ENCODE measurements around the gene SLC12A5. TPM values are rescaled to one million over a fixed set of nuclear protein-coding genes. Genes with fewer than 3 reads are reported as not detected.

The SLC12A5 gene
- total and polyA plus RNA-seq, 2 experiments from 2014 or later, result 0.55 TPM; not detected in 1

DNA sequence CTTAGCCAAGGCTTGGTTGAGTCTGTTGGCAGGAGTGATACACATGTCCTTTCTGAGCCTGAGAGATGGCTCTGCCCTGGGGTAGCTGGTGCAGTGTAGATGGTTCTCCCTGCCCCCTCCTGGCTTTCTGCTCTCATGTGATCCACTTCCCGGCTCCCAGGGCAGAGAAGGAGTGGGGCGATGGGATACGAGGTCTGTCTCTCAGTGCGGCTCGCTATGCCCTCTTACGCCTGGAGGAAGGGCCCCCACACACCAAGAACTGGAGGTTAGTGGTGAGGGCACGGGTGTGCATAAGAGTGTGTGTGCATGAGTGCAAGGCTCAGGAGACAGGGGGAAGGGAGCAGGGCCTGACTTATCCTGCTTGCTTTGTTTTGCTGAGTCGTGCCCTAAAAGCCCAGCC is 18.8 kb downstream of the SLC12A5 start:
- DNase-seq, result no peak
- no peaks in the 10 kb centered on the region for H3K4me1 ChIP-seq (ENCODE audit: insufficient read depth)
- H3K9me3 ChIP-seq (ENCODE audit: low read depth), result no peaks in the 10 kb centered on the region
- H3F3A ChIP-seq (ENCODE audit: insufficient read depth), result no peaks in the 10 kb centered on the region
- no peak overlapping the region for H3K4me3 ChIP-seq
- in situ Hi-C loops (cut with MboI), result no loop called here
- 46 to 52% methylated on average over 8 of the region's 8 CpGs for WGBS, 2 experiments (ENCODE audit: low coverage in 1 of 2, low lambda C conversion rate in 2 of 2, missing lambda C conversion rate in 2 of 2)
- no peak overlapping the region for H2AFZ ChIP-seq
- no peak overlapping the region for H3K9ac ChIP-seq
- H3K79me2 ChIP-seq (ENCODE audit: insufficient read depth), result no peaks in the 10 kb centered on the region
- H3K4me2 ChIP-seq (ENCODE audit: unreplicated experiment), result no peak overlapping the region
- no peaks in the 10 kb centered on the region for H3K36me3 ChIP-seq (ENCODE audit: low read depth)
- no peaks in the 10 kb centered on the region for H4K20me1 ChIP-seq (ENCODE audit: insufficient read depth)
- no peak overlapping the region for H3K27ac ChIP-seq
- no peaks in the 10 kb centered on the region for H3K9me2 ChIP-seq (ENCODE audit: insufficient read depth)
- H3K27me3 ChIP-seq (replicated peaks; ENCODE audit: insufficient read depth), result peaks cover 8% of the 10 kb centered on the region
- TF ChIP-seq EZH2 (IDR thresholded peaks at IDR 0.05; ENCODE audit: insufficient read depth, poor library complexity, severe bottlenecking), result no peak
- no peak for TF ChIP-seq EZH2phosphoT487 (IDR thresholded peaks at IDR 0.05; ENCODE audit: insufficient read depth, low read depth)

DNA sequence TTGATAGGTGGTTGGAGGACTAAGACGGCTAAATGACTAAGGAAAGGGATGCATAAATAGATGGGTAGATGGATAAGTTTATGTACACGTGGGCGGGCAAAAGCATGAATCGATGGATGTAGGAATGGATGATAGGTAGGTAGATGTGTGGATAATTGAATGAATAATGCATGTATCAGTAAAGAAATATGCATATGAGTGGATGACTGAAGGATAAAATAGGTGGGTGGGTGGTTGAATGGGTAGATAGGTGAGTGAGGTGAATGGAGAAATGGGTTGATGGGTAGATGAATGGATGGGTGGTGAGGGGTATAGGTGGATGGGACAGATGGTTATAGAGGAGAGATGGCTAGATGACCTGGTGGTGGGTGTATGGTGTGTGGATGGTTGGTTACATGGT is 20.2 kb downstream of the SLC12A5 start:
- no peaks in the 10 kb centered on the region for H3K79me2 ChIP-seq (ENCODE audit: insufficient read depth)
- H3K4me3 ChIP-seq, result no peak overlapping the region
- TF ChIP-seq EZH2 (IDR thresholded peaks at IDR 0.05; ENCODE audit: insufficient read depth, poor library complexity, severe bottlenecking) (no peak), EZH2phosphoT487 (IDR thresholded peaks at IDR 0.05; ENCODE audit: insufficient read depth, low read depth) (no peak)
- no peak overlapping the region for H3K27ac ChIP-seq
- H3K4me2 ChIP-seq (ENCODE audit: unreplicated experiment), result no peak overlapping the region
- in situ Hi-C loops (cut with MboI), result no loop called here
- H3K27me3 ChIP-seq (replicated peaks; ENCODE audit: insufficient read depth), result peaks cover 8% of the 10 kb centered on the region
- DNase-seq, result no peak
- H3F3A ChIP-seq (ENCODE audit: insufficient read depth), result no peaks in the 10 kb centered on the region
- H3K9me3 ChIP-seq (ENCODE audit: low read depth), result no peaks in the 10 kb centered on the region
- H3K9me2 ChIP-seq (ENCODE audit: insufficient read depth), result no peaks in the 10 kb centered on the region
- 54 to 62% methylated on average over 4 of the region's 4 CpGs for WGBS, 2 experiments (ENCODE audit: low coverage in 1 of 2, low lambda C conversion rate in 2 of 2, missing lambda C conversion rate in 2 of 2)
- H2AFZ ChIP-seq, result no peak overlapping the region
- no peak overlapping the region for H3K9ac ChIP-seq
- no peaks in the 10 kb centered on the region for H4K20me1 ChIP-seq (ENCODE audit: insufficient read depth)
- H3K36me3 ChIP-seq (ENCODE audit: low read depth), result no peaks in the 10 kb centered on the region
- H3K4me1 ChIP-seq (ENCODE audit: insufficient read depth), result no peaks in the 10 kb centered on the region

DNA sequence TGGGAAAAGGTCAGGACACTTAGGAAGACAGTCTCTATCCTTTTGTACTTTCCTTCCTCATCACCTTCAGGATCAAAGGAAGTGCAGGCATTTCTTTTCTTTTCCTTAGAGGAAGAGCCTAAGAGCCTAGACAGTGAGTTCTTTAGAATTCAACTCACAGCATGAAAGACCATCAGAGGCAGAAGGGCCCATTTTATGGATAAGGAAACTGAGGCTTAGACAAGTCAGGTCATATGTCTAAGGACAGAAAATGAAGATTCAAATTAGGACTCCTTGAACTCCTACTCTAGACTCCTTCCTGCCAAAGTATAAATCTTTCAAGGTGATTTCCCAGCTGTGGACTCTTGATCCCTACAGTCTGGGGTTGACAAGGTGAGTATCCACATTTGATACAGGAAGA is 20.8 kb downstream of the SLC12A5 start:
- no peak for DNase-seq
- H3K27ac ChIP-seq, result no peak overlapping the region
- H3K36me3 ChIP-seq (ENCODE audit: low read depth), result no peaks in the 10 kb centered on the region
- H3K9ac ChIP-seq, result no peak overlapping the region
- TF ChIP-seq EZH2phosphoT487 (IDR thresholded peaks at IDR 0.05; ENCODE audit: insufficient read depth, low read depth) (no peak), EZH2 (IDR thresholded peaks at IDR 0.05; ENCODE audit: insufficient read depth, poor library complexity, severe bottlenecking) (no peak)
- no peaks in the 10 kb centered on the region for H4K20me1 ChIP-seq (ENCODE audit: insufficient read depth)
- no peaks in the 10 kb centered on the region for H3K9me2 ChIP-seq (ENCODE audit: insufficient read depth)
- H3K4me2 ChIP-seq (ENCODE audit: unreplicated experiment), result no peak overlapping the region
- no peak overlapping the region for H2AFZ ChIP-seq
- no peaks in the 10 kb centered on the region for H3K4me1 ChIP-seq (ENCODE audit: insufficient read depth)
- no peaks in the 10 kb centered on the region for H3K79me2 ChIP-seq (ENCODE audit: insufficient read depth)
- no peak overlapping the region for H3K4me3 ChIP-seq
- H3K9me3 ChIP-seq (ENCODE audit: low read depth), result no peaks in the 10 kb centered on the region
- in situ Hi-C loops (cut with MboI), result no loop called here
- H3K27me3 ChIP-seq (replicated peaks; ENCODE audit: insufficient read depth), result peaks cover 8% of the 10 kb centered on the region
- no peaks in the 10 kb centered on the region for H3F3A ChIP-seq (ENCODE audit: insufficient read depth)

GRCh38 chr20:46050444-46050843 is 21.4 kb downstream of the SLC12A5 start:
- Histone ChIP-seq H3K9me2 (ENCODE audit: insufficient read depth) (no peaks in the 10 kb centered on the region), H3K27ac (no peak overlapping the region), H3K4me2 (ENCODE audit: unreplicated experiment) (no peak overlapping the region), H3K79me2 (ENCODE audit: insufficient read depth) (no peaks in the 10 kb centered on the region), H3F3A (ENCODE audit: insufficient read depth) (no peaks in the 10 kb centered on the region), H3K4me1 (ENCODE audit: insufficient read depth) (no peaks in the 10 kb centered on the region), H3K4me3 (no peak overlapping the region), H3K9ac (no peak overlapping the region), H3K27me3 (replicated peaks; ENCODE audit: insufficient read depth) (peaks cover 8% of the 10 kb centered on the region), H4K20me1 (ENCODE audit: insufficient read depth) (no peaks in the 10 kb centered on the region), H3K36me3 (ENCODE audit: low read depth) (no peaks in the 10 kb centered on the region), H2AFZ (no peak overlapping the region), H3K9me3 (ENCODE audit: low read depth) (no peaks in the 10 kb centered on the region)
- 49% methylated on average over 10 of the region's 10 CpGs for WGBS, 2 experiments (ENCODE audit: low coverage in 1 of 2, low lambda C conversion rate in 2 of 2, missing lambda C conversion rate in 2 of 2)
- TF ChIP-seq EZH2 (IDR thresholded peaks at IDR 0.05; ENCODE audit: insufficient read depth, poor library complexity, severe bottlenecking) (no peak), EZH2phosphoT487 (IDR thresholded peaks at IDR 0.05; ENCODE audit: insufficient read depth, low read depth) (no peak)
- DNase-seq, result no peak
- in situ Hi-C loops (cut with MboI), result no loop called here

- no peaks in the 10 kb centered on the region for H3K9me3 ChIP-seq (ENCODE audit: low read depth)
- H3K4me3 ChIP-seq, result no peak overlapping the region
- TF ChIP-seq EZH2phosphoT487 (IDR thresholded peaks at IDR 0.05; ENCODE audit: insufficient read depth, low read depth) (no peak), EZH2 (IDR thresholded peaks at IDR 0.05; ENCODE audit: insufficient read depth, poor library complexity, severe bottlenecking) (no peak)
- DNase-seq, result no peak
- H3F3A ChIP-seq (ENCODE audit: insufficient read depth), result no peaks in the 10 kb centered on the region
- H3K4me1 ChIP-seq (ENCODE audit: insufficient read depth), result no peaks in the 10 kb centered on the region
- no peak overlapping the region for H3K9ac ChIP-seq
- H4K20me1 ChIP-seq (ENCODE audit: insufficient read depth), result no peaks in the 10 kb centered on the region
- H3K36me3 ChIP-seq (ENCODE audit: low read depth), result no peaks in the 10 kb centered on the region
- H3K79me2 ChIP-seq (ENCODE audit: insufficient read depth), result no peaks in the 10 kb centered on the region
- in situ Hi-C loops (cut with MboI), result no loop called here
- no peak overlapping the region for H3K4me2 ChIP-seq (ENCODE audit: unreplicated experiment)
- no peak overlapping the region for H2AFZ ChIP-seq
- H3K27ac ChIP-seq, result no peak overlapping the region
- peaks cover 8% of the 10 kb centered on the region for H3K27me3 ChIP-seq (replicated peaks; ENCODE audit: insufficient read depth)
- no peaks in the 10 kb centered on the region for H3K9me2 ChIP-seq (ENCODE audit: insufficient read depth)
Measured at GRCh38 chr20:46050885-46051284, 21.9 kb downstream of the SLC12A5 start.
